ENCODE results near the gene ENTPD6.
"Not testable (repeated sequence)": the region's sequence is repeated elsewhere in the genome, so short reads cannot be mapped to it uniquely, and the experiment has no call there.

Gene ENTPD6

DNA sequence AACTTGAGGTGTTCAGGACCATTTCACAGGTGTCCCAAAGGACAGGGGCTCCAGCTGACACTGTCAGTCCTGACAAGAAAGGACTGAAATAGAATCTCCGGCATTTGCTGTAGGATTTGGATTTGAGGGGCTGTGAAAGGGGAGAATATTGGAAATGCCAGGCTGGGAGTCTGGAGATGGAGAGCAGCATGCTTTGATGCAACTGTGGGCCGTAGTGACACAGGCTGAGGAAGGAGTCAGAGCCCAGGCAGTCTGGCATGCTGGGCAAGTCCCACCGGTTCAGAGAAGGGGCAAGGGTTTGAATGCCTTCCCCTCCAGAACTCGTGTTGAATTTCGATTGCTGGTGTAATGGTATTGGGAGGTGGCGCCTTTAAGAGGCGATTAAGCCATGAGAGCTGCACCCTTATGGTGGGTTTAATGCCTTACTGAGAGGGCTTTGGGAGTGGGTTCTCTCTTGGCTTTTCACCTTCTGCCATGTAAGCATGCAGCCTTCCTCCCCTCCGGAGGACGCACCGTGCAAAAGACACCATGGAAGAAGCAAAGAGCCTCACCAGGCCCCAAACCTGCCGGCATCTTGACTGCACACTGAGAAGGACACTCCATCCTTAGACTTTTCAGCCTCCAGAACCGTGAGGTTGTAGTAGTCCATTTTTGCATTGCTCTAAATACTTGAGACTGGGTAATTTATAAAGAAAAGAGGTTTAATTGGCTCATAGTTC lies 43.0 kb downstream of the ENTPD6 start:
- Histone ChIP-seq H3K4me1 (peaks cover 44% of the 10 kb centered on the region), H3K4me3 (no peak overlapping the region), H3K4me2 (no peak overlapping the region; the same call in 1 of the 2 replicates), H3K9ac (no peak overlapping the region), H3K27me3 (peaks cover 4% of the 10 kb centered on the region; the same call in 1 of the 2 replicates), H3K9me3 (no peaks in the 10 kb centered on the region), H3K27ac (no peak overlapping the region), H3K36me3 (no peaks in the 10 kb centered on the region), H4K20me1 (no peaks in the 10 kb centered on the region)
- no peak for TF ChIP-seq Cebpa-rat (IDR thresholded peaks at IDR 0.05)

DNA sequence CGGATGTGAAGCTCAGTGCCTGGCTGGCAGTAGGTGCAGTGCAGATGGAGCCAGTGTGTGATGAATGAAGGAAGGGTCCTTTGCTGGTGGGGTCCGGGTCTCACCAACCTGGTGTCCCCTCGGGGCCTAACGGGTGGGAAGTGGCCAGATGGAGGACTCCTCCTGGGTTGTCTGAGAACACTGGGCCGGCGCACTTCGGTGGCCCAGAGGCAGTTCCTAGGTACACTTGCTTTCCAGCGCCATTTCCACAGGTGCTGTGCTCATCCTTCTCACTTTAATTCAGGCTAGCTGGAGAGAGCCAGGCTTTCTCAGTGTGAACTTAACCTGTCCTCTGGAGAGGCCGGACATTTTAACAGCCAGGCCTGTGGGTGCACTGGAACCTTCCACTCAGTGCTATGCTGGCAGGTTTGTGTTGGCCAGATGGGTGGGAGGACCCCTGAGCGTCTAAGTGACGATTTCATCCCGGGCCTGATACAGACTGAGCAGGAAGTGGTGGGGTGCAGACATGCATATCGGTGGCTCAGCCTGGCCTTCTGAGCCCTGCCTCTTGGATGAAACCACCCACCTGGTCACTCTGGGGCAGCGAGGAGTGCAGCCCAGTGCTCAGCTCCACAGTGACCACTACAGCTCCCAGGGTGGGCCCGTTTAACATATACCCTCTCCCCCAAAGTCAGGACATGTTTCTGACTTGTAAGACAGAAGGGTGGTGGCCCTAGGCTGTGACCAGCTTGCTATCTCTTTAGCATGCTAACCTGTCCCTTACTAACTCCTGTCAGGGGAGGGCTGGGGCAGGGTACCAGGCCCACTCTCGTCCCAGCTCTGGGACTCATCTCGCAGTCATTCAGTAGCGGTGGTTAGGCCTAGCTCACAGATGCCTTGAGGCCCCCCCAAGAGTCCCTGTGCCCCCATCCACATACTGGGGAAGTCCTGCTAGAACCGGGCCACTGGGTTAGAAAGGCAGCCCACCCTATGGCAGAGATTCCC lies 44.2 kb downstream of the ENTPD6 start:
- Histone ChIP-seq H3K9ac (no peak overlapping the region), H3K27ac (no peak overlapping the region)
- no peak for TF ChIP-seq Cebpa-rat (IDR thresholded peaks at IDR 0.05)

DNA sequence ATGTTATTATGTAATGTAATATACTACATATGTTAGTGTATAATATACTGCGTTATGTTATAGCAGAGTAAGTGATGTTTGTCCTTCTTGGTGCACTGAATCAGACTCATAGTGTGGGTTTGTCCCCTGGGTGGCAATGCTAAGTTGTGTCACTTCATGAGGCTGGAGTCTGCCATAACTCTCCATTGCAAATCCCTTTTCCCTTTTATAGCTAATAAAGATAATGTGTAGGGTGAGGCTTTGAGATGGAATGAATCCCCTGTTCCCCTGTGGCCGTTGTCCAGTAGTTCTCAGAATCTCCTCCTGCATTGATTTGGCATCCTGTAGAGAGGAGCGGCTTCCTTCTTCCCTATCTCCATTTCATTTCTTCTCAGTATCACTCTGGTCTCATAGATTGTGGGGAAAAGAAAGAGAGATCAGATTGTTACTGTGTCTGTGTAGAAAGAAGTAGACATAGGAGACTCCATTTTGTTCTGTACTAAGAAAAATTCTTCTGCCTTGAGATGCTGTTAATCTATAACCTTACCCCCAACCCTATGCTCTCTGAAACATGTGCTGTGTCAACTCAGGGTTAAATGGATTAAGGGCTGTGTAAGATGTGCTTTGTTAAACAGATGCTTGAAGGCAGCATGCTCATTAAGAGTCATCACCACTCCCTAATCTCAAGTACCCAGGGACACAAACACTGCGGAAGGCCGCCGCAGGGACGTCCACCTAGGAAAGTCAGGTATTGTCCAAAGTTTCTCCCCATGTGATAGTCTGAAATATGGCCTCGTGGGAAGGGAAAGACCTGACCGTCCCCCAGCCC lies 45.5 kb downstream of the ENTPD6 start:
- not testable (repeated sequence) for H3K27me3 ChIP-seq, H3K9ac ChIP-seq, H4K20me1 ChIP-seq, H3K36me3 ChIP-seq, H3K4me3 ChIP-seq, H3K27ac ChIP-seq, H3K9me3 ChIP-seq
- H3K4me2 ChIP-seq = peak overlapping the region; percentile 78; the same call in 1 of the 2 replicates
- H3K4me1 ChIP-seq = peaks cover 44% of the 10 kb centered on the region

More for the DNA sequence above, 44.2 kb downstream of the ENTPD6 start:
- H3K4me1 ChIP-seq = peaks cover 44% of the 10 kb centered on the region
- no peak overlapping the region for H3K4me3 ChIP-seq
- H3K36me3 ChIP-seq = no peaks in the 10 kb centered on the region
- H4K20me1 ChIP-seq = no peaks in the 10 kb centered on the region
- H3K9me3 ChIP-seq = no peaks in the 10 kb centered on the region
- H3K4me2 ChIP-seq = peak overlapping the region; percentile 55
- H3K27me3 ChIP-seq = peaks cover 4% of the 10 kb centered on the region; the same call in 1 of the 2 replicates

DNA sequence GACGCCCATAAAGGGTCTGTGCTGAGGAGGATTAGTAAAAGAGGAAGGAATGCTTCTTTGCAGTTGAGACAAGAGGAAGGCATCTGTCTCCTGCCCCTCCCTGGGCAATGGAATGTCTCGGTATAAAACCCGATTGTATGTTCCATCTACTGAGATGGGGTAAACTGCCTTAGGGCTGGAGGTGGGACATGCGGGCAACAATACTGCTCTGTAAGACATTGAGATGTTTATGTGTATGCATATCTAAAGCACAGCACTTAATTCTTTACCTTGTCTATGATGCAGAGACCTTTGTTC lies 46.1 kb downstream of the ENTPD6 start:
- not testable (repeated sequence) for H3K27ac ChIP-seq, H3K9ac ChIP-seq, H3K27me3 ChIP-seq, H4K20me1 ChIP-seq, H3K36me3 ChIP-seq, H3K9me3 ChIP-seq, H3K4me3 ChIP-seq
- peak overlapping the region; percentile 78 for H3K4me2 ChIP-seq
- peaks cover 50% of the 10 kb centered on the region for H3K4me1 ChIP-seq

DNA sequence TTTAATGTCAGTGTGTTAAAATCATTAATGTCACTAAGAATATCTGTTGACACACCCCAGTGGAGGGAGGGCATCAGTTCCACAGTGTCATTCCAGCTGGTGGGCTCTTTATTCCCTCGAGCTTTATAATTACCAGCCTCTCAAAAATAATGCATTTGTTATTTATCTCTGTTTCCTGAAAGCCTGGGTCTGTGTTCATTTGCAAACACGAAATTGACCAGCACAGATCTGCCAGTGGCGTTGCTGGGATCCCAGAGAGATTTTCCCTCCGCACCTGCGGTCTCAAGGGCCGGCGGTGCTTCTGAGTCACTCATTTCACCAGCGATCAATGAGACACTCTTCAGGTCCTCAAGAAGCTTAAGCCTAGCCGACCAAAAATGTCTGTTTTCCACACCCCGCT lies 46.7 kb downstream of the ENTPD6 start:
- Histone ChIP-seq H3K27ac (no peak overlapping the region), H3K4me1 (peaks cover 56% of the 10 kb centered on the region)

DNA sequence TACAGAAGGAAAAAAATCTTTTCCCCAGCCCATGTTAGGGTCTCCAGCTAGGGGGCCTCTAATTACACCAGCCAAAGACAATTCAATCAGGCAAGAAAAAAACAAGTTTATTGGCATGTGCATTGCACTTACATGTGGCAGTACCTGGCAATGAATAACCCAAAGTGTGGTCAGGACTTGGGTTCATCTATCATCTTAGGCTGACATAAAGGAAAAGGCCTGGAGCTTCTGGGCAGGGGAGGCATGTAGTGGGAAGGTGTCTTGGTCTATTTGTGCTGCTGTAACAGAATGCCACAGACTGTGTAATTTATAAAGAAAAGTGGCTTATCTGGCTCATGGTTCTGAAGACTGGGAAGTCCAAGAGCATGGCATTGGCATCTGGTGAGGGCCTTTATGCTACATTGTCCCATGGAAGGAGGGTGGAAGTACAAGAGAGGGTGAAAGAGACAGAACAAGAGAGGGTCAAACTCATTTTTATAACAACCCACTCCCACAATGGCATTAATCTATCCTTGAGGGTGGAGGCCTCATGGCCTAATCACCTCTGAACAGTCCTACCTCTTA lies 48.0 kb downstream of the ENTPD6 start:
- no peak overlapping the region for H3K9ac ChIP-seq
- H3K9me3 ChIP-seq = no peaks in the 10 kb centered on the region
- H3K4me2 ChIP-seq = no peak overlapping the region
- peaks cover 50% of the 10 kb centered on the region for H3K4me1 ChIP-seq
- no peaks in the 10 kb centered on the region for H4K20me1 ChIP-seq
- H3K27ac ChIP-seq = no peak overlapping the region
- H3K4me3 ChIP-seq = no peak overlapping the region
- H3K36me3 ChIP-seq = no peaks in the 10 kb centered on the region
- peaks cover 10% of the 10 kb centered on the region; the same call in 1 of the 2 replicates for H3K27me3 ChIP-seq
- no peak for TF ChIP-seq Cebpa-rat (IDR thresholded peaks at IDR 0.05)

More for the DNA sequence above, 46.7 kb downstream of the ENTPD6 start:
- Histone ChIP-seq H4K20me1 (no peaks in the 10 kb centered on the region), H3K9ac (no peak overlapping the region), H3K4me3 (no peak overlapping the region), H3K27me3 (peaks cover 7% of the 10 kb centered on the region; the same call in 1 of the 2 replicates), H3K4me2 (peak overlapping the region; percentile 78), H3K9me3 (no peaks in the 10 kb centered on the region), H3K36me3 (no peaks in the 10 kb centered on the region)
- no peak for TF ChIP-seq Cebpa-rat (IDR thresholded peaks at IDR 0.05)

DNA sequence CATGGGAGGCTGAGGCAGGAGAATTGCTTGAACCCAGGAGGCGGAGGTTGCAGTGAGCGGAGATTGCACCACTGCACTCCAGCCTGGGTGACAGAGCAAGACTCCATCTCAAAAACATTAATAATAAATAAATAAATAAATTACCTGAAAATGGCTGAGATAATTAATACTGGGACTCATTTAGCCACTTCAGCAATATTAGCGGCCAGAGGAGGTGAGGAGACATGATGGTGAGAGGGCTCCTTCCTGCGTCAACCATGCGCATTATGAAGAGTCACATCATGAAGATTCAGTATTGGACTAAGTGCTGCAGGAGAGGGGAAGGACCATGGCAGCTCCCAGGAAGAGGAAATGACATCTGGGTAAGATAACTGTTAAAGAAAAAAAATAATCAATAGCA lies 49.5 kb downstream of the ENTPD6 start:
- Histone ChIP-seq H3K9ac (no peak overlapping the region), H3K4me3 (no peak overlapping the region), H3K4me1 (peaks cover 49% of the 10 kb centered on the region), H3K4me2 (no peak overlapping the region), H3K9me3 (no peaks in the 10 kb centered on the region), H3K27me3 (peaks cover 10% of the 10 kb centered on the region; the same call in 1 of the 2 replicates), H4K20me1 (peaks cover 13% of the 10 kb centered on the region; the same call in 1 of the 2 replicates), H3K27ac (no peak overlapping the region), H3K36me3 (0 out of 2 replicates have a peak, but pooled peaks cover under 1% of the 10 kb centered on the region)
- TF ChIP-seq Cebpa-rat (IDR thresholded peaks at IDR 0.05) = no peak

DNA sequence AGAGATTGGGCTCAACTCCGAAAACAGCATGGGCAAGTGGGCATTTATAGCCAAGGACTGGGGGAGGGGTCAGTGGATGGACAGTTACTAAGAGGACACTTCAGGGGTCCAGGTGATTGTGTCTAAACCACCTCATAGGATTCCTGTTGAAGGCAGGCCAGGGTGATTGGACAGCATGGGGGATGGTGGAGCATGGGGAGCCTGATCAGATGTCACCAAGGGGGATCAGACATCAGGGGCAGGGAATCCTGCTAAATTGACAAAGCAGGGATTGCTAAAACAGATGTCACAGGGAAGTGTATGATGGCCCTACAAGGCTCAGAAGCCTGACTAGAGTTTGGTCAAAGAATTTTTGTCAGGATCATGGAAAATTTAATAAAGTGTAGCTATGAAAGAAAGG lies 49.9 kb downstream of the ENTPD6 start:
- TF ChIP-seq Cebpa-rat (IDR thresholded peaks at IDR 0.05) = no peak
- no peak overlapping the region for H3K4me2 ChIP-seq
- no peak overlapping the region for H3K27ac ChIP-seq
- H3K9me3 ChIP-seq = no peaks in the 10 kb centered on the region
- H3K4me3 ChIP-seq = no peak overlapping the region
- H4K20me1 ChIP-seq = peaks cover 18% of the 10 kb centered on the region; the same call in 1 of the 2 replicates
- H3K9ac ChIP-seq = no peak overlapping the region
- peaks cover 10% of the 10 kb centered on the region; the same call in 1 of the 2 replicates for H3K27me3 ChIP-seq
- H3K4me1 ChIP-seq = peaks cover 51% of the 10 kb centered on the region
- H3K36me3 ChIP-seq = 0 out of 2 replicates have a peak, but pooled peaks cover 5% of the 10 kb centered on the region
